GDM1 (cell line): Measurements from ENCODE around the gene MYO10.
"Not testable (repeated sequence)": the region's sequence is repeated elsewhere in the genome, so short reads cannot be mapped to it uniquely, and the experiment has no call there.

Experiments used
- DNase-seq: peaks from one replicate; lab custom pipeline; 2025; lab: John Stamatoyannopoulos, UW

The MYO10 gene

GRCh38 chr5:16668631-16669030, 267.5 kb downstream of the MYO10 start:
- DNase-seq, result no peak

GRCh38 chr5:16668194-16668593, 267.9 kb downstream of the MYO10 start:
- no peak for DNase-seq

GRCh38 chr5:16666883-16667398, 269.1 kb downstream of the MYO10 start:
- DNase-seq, result no peak

GRCh38 chr5:16666130-16666882, 269.8 kb downstream of the MYO10 start:
- DNase-seq, result no peak

GRCh38 chr5:16665601-16666000, 270.5 kb downstream of the MYO10 start:
- no peak for DNase-seq

GRCh38 chr5:16664368-16664767, 271.7 kb downstream of the MYO10 start:
- no peak for DNase-seq

GRCh38 chr5:16663840-16664239, 272.2 kb downstream of the MYO10 start:
- no peak for DNase-seq

- DNase-seq, result no peak
Observed at GRCh38 chr5:16661713-16662112, 274.4 kb downstream of the MYO10 start.

GRCh38 chr5:16660982-16661381, 275.1 kb downstream of the MYO10 start:
- DNase-seq, result no peak

GRCh38 chr5:16659536-16659935, 276.6 kb downstream of the MYO10 start:
- no peak for DNase-seq

GRCh38 chr5:16656561-16657191, 279.4 kb downstream of the MYO10 start:
- DNase-seq, result no peak

- no peak for DNase-seq
Observed at GRCh38 chr5:16654647-16655334, 281.3 kb downstream of the MYO10 start.

- DNase-seq, result not testable (repeated sequence)
Observed at GRCh38 chr5:16648739-16649138, 287.3 kb downstream of the MYO10 start.

GRCh38 chr5:16644301-16644889, 291.7 kb downstream of the MYO10 start:
- DNase-seq, result no peak

GRCh38 chr5:16642867-16643266, 293.2 kb downstream of the MYO10 start:
- DNase-seq, result no peak

GRCh38 chr5:16639206-16639605, 296.9 kb downstream of the MYO10 start:
- no peak for DNase-seq

- DNase-seq, result no peak
Observed at GRCh38 chr5:16628376-16628775, 307.7 kb downstream of the MYO10 start.

GRCh38 chr5:16626696-16627264, 309.3 kb downstream of the MYO10 start:
- no peak for DNase-seq

- no peak for DNase-seq
Observed at GRCh38 chr5:16625096-16625495, 311.0 kb downstream of the MYO10 start.

GRCh38 chr5:16619136-16619535, 317.0 kb downstream of the MYO10 start:
- DNase-seq, result no peak

GRCh38 chr5:16618138-16618897, 317.8 kb downstream of the MYO10 start:
- no peak for DNase-seq
